ENCODE data around the gene PFKFB3.
"Not testable (repeated sequence)": the region's sequence is repeated elsewhere in the genome, so short reads cannot be mapped to it uniquely, and the experiment has no call there.

The PFKFB3 gene

DNA sequence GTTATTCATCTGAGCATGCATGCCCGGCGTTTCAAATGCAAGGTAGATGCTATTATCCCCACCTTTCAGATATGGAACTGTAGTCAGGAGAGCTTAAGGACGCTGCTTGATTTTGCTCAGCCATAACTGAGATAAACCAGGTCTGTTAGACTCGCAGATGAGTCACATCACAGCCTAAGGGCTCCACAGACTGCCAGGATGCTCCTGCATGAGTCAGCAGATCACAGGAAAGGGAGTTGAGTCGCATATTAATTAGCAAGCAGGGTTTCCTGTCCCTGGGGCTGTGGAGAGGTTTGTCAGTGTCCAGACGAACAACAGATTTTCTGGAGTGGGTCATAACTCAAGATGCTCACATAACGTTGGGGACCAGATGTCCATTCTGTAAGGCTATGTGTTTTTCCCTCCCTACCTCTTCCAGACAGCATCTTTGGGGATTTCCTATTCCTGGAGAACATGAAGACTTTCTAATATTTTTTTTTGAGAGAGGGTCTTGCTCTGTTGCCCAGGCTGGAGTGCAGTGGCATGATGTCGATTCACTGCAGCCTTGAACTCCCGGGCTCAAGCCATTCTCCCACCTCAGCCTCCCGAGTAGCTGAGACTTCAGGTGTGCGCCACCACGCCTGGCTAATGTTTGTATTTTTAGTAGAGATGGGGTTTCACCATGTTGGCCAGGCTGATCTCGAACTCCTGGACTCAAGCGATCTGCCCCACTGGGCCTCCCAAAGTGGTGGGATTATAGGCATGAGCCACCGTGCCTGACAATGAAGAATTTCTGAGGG, 36.7 kb downstream of the PFKFB3 start:
- DNase-seq: no peak

- DNase-seq: no peak
Observed at GRCh38 chr10:6240254-6240653, 37.5 kb downstream of the PFKFB3 start.

- DNase-seq: no peak
Observed at GRCh38 chr10:6242089-6242488, 39.4 kb downstream of the PFKFB3 start.

DNA sequence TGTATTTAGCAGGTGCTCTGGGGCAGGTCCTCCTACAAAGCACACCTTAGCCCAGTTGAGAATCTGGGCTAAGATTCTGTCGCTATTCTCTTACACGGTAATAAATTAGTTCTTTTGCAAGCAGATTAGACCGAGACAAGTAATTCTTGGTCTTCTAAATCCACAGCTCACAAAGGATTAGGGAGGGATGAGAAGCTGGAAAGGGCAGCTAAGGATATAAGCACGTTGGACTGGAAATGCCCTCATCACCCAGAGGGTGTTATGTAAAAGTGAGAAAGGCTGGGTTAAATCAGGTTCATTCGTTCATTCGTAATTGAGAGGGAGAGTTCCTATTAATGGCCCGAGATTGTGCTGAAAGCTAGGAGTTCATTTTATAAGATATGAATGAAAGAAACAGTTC, 41.8 kb downstream of the PFKFB3 start:
- DNase-seq: no peak

GRCh38 chr10:6247041-6247712, 44.4 kb downstream of the PFKFB3 start:
- DNase-seq: no peak

- DNase-seq: not testable (repeated sequence)
Observed at GRCh38 chr10:6248908-6249307, 46.2 kb downstream of the PFKFB3 start.

GRCh38 chr10:6249698-6250097, 47.0 kb downstream of the PFKFB3 start:
- DNase-seq: no peak

DNA sequence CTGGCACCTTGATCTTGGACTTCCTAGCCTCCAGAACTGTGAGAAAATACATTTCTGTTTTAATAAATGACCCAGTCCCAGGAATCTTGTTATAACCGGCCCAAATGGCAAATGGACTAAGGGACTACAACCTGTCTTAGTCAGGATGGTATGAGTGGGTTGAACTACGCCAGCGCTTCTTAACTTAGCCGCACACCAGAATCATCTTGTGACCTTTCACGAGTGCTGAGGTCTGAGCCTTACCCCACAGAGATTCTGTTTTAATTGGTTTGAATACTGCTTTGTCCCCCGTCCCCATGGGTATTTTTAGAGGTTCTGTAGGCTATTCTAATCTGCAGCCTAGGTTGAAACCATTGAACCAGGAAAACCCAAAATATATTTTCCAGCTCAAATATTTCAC, 48.0 kb downstream of the PFKFB3 start:
- DNase-seq: no peak

GRCh38 chr10:6254201-6254600, 51.5 kb downstream of the PFKFB3 start:
- no peak for DNase-seq

DNA sequence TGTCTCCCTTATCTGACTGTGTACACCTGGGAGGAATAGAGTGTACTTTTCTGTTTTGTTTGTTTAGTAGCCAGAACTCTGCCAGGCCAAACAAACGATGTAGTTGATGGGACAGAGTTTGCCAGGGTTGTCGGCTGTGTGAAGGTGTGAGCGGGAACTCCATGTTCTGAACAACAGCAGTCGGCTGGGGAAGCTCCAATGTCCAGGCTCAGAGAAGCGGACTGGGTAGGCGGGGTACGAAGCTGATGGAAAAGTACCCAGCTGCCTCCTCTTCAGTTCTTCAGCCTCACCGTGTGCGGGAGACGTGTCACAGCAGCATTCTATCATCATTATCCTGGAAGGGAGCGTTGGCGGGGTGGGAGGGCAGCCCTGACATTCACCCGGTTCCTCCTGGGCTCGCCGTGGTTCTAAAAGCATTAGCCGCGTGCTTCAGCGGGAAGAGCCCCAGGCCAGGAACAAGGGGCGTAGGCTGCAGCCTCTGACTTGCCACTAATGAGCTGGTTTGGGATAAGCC, 52.9 kb downstream of the PFKFB3 start:
- DNase-seq: no peak

DNA sequence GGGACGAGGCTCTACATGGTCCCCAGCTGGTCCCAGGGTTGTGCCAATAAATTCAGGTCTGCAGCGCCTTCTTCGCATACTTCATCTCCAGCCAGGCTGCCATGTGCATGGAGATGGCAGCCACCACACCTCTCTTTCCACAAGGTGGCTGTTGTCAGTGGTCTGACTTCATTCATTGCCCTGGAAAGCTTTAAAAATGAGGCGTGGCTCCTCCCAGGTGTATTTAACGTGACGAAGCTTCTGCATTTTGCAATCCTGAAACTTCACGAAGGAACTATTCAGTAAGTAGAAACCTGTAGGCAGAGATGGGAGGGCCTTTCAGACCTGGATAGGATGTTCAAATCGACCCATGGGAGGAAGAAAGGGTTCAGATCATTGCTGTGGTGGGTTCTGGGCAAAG, 53.7 kb downstream of the PFKFB3 start:
- DNase-seq: no peak

- no peak for DNase-seq
Observed at GRCh38 chr10:6259153-6259552, 56.4 kb downstream of the PFKFB3 start.

DNA sequence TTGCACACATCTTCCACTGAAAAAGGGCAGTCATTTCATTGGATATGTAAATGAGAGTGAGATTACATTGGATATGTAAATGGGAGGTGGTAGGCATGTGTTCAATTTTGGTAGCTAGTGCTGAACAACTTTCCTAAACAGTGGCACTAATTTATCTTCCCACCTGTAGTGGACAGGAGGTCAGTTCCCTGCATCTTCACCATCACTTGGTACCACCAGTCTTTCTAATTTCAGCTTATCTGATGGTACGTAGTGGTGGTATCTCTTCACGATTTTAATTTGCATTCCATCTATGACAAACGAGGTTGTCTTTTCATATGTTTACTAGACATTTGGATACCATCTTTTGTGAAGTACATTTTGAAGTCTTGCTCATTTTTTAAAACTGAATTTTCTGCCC, 58.1 kb downstream of the PFKFB3 start:
- no peak for DNase-seq

DNA sequence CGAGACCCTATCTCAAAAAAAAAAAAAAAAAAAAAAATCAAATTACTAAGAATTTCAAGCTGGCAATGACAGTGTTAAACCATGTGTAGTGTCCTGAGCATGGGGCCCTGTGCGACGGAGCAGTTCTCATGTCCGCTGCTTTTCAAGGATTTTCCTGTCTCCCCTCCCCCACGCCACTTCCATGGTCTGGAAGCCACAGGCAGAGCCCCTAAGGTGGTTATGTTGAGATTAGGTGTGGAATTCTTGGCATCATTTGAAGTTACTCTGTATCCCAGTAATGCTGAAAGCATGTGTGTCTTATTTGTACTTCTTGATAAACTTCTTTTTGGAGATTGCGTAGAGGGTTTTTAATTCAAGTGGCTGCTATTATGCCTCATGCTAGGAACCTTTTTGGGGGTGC, 65.2 kb downstream of the PFKFB3 start:
- no peak for DNase-seq

GRCh38 chr10:6269432-6269831, 66.7 kb downstream of the PFKFB3 start:
- no peak for DNase-seq

DNA sequence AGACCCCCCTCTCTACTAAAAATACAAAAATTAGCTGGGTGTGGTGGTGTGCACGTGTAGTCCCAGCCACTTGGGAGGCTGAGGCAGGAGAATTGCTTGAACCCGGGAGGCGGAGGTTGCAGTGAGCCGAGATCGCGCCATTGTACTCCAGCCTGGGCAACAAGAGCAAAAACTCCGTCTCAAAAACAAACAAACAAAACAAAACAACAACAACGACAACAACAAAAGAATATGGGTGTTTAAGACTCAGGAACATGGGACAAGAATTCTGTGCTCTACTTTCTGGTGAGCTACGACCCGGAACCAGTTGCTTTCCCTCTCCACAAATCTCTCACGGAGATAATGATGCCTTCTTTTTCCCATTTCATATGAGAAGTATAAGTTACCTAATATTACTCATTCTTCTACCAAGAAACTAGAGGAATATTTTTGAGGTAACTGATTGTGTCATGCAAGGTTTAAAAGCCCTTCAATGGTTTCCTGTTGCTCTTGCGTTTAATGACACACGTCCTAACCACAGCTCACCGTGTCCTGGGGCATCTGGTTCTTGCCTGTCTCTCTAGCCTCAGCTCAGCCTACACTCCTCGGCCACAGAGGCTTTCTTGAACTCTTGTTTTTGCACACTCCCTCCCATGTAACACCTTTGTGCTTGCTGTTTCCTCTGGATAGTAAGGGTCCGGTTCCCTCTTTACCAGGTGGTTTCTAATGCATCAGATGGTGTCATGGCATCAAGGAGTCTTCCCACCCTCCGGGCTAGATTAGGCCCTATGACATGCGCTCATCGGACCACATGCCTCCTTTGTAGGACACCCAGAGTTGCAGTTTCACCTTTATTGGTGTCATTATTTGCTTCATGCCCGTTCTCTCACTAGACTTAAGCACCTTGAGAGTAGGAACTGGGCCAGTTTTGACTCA, 67.5 kb downstream of the PFKFB3 start:
- DNase-seq: no peak

- DNase-seq: no peak
Observed at GRCh38 chr10:6270951-6271350, 68.2 kb downstream of the PFKFB3 start.

DNA sequence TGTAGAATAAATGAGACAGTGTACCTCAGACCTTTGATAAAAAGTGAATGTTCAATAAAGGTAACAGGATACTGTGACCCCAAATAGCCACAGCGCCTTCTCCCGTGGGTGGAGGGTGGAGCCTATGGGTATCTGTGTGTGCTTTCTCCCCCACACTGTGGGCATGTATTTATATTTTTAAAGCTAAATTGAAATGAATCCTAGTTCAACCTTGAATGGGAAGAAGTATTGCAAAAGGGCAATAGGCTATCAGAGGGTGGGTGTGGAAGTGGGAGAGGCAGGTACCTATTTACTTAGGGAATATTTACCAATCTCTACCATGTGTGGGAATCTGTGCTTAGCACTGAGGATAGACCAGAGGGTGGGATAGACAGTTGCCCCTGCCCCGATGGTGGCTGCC, 68.9 kb downstream of the PFKFB3 start:
- DNase-seq: no peak

DNA sequence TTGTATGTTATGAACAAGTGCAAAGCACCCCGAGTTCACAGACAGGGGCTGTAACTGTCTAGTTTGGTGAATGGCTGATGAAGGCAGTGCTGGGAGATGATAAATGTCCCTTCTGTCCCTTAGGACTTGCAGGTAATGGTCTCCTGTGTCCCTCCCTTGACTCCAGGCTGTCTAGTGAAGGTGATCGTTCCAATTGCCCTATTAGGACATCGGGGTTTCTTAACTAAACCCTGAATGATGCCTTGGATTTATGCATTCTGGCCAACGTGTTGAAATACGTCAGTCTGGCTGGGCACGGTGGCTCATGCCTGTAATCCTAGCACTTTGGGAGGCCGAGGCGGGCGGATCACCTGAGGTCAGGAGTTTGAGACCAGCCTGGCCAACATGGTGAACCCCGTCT, 69.4 kb downstream of the PFKFB3 start:
- DNase-seq: no peak

DNA sequence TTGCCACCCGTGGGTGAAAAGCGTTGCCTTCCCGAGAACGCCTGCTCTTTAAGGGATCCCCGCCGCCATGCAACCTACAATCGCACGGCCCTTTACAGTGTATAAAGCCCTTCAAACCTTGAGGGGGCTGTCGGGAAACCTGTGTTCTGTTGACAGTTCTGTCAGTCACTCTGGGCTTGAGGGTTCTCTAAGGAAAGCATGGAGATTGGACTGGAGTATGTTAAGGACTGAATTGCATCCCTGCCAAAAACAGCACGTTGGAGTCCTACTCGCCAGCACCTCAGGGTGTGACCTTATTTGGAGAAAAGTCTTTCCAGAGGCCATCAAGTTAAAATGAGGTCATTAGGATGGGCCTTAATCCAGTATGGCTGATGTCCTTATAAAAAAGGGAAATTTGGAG, 70.6 kb downstream of the PFKFB3 start:
- DNase-seq: no peak

DNA sequence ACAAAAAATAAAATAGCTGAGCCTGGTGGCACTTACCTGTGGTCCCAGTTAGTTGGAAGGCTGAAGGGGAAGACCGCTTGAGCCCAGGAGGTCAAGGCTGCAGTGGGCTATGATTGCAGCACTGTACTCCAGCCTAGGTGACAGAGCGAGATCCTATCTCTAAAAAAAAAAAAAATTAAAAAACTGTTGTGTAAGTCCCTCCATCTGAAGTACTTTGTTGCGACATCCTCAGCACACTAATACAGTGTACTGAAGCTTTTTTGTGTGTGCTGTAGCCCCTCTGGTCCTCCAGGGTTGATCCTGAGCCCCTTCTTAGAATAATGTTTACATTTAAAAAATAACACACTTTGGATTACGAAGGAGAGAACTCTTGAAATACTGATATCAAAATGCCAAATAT, 71.3 kb downstream of the PFKFB3 start:
- DNase-seq: no peak

DNA sequence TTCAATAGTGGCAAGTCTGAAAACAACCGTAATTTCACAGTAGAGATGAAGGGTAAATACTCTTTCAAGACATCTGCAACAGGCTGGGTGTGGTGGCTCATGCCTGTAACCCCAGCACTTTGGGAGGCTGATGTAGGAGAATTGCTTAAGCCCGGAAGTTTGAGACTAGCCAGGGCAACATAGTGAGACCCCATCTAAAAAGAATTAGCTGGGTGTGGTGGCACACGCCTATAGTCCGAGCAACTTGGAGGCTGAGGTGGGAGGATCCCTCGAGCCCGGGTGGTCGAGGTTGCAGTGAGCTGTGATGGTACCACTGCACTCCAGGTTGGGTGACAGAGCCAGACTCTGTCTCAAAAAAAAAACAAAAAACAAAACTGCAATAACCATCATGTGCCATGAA, 71.8 kb downstream of the PFKFB3 start:
- DNase-seq: no peak
